NCI-H2107 treated with DMSO at 0.1 percent for 48 hours (cell line): Measurements from ENCODE around the gene CDT1.

Source experiments
- DNase-seq: peaks from one replicate; lab custom pipeline; 2025; ENCODE audit not compliant: unreplicated experiment; lab: John Stamatoyannopoulos, UW

Gene CDT1

GRCh38 chr16:88803264-88803987 is at the start of gene CDT1:
Gene CDT1 (plus strand): TSS chr16:88803789. CDS start chr16:88803832, 43 bp downstream.
- peak; percentile 29 for DNase-seq

- DNase-seq, result no peak
These were observed 49.3 kb upstream of the CDT1 start for GRCh38 chr16:88754109-88754911.

GRCh38 chr16:88754912-88755744 is 48.5 kb upstream of the CDT1 start:
- DNase-seq, result no peak

DNA sequence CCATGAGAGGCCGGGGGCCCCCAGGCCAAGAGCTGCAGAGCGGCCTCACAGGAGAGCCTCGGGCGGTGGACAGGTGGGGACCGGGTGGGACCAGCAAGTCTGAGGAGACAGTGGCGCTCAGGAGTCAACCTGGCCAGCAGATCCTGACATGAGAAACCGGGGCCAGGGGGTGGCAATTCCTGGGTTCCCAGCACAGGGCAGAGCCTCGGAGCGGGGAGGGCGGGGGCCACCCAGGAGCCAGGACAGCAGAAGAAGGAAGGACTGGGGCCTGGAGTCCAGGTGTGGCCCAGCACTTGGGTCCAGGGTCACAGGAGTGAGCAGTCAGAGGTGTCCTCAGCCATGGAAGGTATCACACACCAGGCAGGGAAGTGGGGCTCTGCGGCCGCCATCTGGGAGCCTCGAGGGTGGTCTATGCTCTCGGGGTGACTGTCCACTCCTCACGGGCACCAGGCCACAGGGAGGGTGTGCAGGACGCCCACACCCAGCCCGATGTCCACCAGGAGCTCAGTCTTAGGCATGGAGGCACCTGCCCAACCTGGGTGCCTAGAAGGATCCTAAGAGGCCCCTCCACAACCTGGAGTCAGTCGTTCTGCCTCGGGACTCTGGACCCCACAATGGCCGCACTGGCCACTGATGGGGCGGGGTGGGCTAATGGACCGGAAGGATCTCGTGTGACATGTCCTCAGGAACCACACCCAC is 47.7 kb upstream of the CDT1 start:
- DNase-seq, result no peak

- peak; percentile 35 for DNase-seq
These were observed 45.2 kb upstream of the CDT1 start for GRCh38 chr16:88758227-88758943.

GRCh38 chr16:88758944-88759244 is 44.7 kb upstream of the CDT1 start:
- DNase-seq, result no peak

DNA sequence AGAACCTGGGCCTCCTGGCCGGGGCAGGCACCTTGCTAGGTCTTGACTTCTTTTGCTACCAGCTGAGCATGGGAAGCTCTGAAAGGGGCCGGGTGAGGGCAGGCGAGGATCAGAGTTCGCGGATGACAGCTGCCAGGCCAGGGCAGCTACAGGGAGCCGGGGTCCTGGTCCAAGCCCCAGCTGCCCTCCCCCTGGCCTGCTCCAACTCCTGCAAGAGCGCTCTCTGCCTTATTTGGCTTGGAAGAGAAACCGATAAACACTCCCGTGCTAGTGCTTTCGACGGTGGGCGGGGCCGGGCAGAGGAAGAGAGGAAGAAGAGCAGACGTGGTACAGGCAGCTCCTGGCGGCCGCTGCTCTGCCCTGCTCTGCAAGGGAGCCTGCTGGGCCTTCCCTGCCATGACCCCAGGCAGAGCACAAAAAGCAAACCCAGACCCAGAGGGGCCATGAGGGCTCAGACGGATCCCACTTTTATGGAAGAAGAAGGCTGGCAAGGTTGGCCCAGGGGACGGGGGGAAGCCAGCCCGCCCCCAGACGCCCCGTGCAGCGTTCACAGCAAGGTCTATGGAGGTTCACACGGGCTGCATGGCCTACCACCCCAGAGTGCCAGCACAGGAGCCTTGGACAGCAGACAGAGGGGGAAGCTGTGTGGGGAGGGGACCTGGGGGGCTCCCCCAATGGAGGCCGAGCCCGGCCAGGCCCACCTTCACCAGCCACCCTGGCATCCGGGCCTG is 44.2 kb upstream of the CDT1 start:
- peak; percentile 10 for DNase-seq

DNA sequence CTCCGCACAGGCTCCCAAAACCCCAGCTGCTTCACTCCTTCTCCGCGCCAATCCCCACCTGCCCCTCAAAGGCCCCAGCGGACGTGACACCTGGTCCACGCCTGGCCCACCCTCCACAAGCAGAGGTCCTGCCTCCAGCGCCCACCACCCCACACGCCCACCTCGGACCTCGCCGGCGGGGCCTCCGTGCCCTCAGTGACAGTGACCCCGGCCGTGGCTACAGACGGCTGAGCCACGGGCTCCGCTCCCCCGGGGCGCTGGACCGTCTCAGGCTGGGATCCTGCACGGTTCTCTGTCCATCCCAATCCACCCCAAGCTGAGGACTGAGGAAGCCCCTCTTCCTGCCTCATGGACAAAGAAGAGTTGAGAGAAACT is 43.6 kb upstream of the CDT1 start:
- no peak for DNase-seq

DNA sequence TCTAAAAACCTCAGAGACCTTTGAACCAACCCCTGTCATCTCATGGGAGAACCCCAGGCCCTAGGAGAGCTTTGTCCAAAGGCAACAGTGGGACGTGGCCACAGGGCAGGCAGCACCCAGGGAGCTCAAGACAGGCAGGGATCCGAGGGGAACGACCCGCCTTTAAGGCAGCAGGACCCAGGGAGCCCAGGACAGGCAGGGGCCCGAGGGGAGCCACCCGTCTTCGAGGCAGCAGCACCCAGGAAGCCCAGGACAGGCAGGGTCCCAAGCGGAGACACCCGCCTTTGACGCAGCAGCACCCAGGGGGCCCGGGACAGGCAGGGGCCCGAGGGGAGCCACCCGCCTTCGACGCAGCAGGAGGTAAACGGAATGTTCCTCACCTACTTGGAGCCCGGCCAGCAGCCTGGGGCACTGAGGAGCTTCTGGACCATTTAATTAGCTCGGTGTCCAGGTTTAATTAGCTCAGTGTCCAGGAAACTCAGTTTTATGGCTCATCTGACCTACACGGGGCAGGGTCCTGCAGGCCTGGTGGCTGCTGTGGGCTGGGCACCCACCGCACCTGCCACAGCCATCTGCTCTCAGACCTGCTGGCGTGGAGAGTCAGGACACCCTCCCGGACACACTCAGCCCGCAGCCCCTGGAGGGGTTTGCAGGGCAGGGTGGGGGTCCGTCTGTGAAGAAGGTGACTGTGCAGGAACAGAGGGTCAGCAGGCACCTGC is 43.0 kb upstream of the CDT1 start:
- no peak for DNase-seq

- DNase-seq, result no peak
These were observed 42.5 kb upstream of the CDT1 start for GRCh38 chr16:88761143-88761534.

DNA sequence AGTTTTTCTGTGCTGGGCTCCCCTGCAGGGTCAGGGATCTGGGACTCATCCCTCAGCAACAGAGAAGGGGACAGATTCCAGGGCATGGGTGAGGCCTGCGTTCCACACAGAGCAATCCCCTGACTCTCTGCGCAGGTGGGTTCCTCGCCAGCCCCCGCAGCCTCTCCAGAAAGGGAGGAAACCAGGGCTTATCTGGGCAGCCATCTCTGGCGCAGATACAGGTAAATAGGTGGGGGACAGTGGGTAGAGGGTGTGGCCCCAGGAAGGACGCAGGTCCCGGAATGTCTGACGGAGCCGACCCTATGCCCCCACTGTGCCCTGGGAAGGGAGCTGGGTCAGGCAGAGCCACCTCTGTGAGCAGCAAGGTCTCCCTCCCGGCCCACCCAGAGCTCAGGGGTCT is 41.8 kb upstream of the CDT1 start:
- no peak for DNase-seq

DNA sequence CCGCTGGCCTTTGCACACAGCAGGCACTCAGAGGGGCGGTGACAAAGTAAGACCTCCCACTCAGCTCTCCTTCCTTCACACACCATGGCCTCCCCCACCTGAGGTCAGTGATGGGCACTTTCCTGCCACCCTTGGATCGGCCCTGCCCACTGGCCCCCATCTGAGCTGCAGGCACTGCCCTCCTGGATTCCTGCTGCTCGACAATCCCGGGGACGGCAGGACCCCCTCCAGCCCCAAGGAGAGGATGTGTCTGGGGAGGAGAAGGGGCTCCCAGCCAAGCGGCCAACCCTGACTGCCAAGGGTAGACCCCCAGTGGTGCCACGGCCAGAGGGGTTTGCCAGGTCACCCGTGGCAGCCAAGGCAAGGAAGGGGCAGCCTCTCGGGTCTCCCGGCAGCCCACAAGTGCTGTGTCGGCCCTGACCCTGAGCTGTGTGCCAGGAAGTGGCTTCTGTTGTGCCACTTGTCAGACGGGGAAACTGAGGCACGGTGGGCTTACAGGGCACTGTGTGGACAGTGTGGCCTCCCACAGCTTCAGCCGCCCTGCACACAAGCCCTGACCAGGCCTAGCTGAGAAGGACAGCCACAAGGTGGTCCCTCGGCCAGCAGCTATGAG is 41.2 kb upstream of the CDT1 start:
- no peak for DNase-seq

- DNase-seq, result no peak
These were observed 40.6 kb upstream of the CDT1 start for GRCh38 chr16:88762941-88763340.

DNA sequence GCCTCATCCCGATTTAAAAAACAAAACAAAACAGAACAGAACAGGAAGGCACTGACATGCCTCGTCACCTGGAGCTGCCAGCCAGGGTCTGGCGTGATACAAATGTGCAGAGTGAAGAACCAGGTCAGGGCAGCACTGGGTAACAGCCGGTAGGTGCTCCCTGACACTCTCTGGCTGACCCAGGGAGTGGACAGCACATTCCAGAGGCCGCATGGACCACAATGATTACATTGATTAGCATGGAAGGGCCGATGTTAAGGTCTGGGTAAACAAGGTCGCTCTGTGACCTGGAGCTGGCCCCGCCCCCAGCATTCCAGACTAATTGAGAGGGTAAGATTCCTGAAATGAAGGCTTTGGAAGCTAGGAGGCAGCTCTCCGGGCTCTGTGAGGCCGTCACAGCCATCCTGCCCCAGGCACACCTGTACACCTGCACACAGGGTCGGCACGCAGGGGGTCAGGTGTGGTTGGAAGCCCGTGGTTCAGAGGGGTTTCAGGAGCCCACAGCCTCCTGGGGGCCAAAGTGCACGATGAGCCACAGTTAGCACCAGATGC is 40.0 kb upstream of the CDT1 start:
- no peak for DNase-seq

GRCh38 chr16:88764080-88764479 is 39.5 kb upstream of the CDT1 start:
- no peak for DNase-seq

DNA sequence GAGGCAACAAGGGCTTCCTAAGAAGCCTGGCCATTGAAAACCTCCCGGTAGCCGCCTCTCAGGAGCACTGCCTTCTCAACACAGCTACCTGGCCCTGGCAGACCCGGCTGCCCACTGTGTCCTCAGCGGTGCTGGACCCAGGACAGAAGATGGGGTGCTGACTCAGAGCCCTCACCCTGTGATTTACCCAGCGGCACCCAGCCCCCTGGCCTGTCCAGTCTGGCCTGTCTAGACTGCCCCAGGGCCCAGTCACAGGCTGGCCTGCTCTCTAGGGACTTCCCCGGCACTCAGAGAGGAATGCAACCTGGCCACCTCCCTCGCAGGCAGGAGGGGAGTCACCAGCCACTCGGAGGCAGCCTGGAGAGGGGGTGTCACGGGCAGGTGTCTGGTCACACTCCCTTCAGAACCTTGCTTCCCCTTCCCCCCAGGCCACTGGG is 38.7 kb upstream of the CDT1 start:
- DNase-seq, result no peak

GRCh38 chr16:88766975-88767374 is 36.6 kb upstream of the CDT1 start:
- no peak for DNase-seq

DNA sequence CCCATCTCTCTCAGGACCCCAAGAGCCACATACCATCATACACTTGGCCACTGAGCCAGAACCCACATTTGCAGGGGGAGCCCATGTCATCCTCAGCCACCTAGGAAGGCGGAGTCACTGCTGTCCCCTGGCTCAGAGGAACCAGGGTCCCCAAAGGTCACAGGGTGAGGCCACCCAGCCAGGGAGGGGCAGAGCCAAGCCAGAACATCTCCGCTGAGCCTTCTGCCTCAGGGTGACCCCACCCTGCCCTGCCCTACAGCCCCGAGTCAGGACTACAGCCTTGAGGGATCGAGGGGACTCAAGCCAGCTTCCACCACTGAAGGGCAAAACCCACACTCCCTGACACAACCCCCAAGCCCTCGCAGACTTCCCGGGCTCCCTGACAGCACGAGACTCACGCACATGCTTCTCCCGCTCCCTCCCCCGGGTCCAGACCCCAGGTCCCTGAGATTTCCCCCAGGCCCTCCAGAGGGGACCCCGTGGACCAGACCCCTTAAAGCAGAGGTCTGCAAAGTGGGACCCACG is 36.0 kb upstream of the CDT1 start:
- no peak for DNase-seq
